CD4-positive, alpha-beta T cell (primary cell): ENCODE data around the gene SOWAHA. TPM values are rescaled to one million over a fixed set of nuclear protein-coding genes. Genes with fewer than 3 reads are reported as not detected.

Source experiments
- ATAC-seq: fragments of 200-7000 bp; cut with Tn5 transposase; one replicate; pipeline ENCODE4 v1.10.0; 2022; ENCODE audit warnings: mild to moderate bottlenecking; ENCODE audit not compliant: poor library complexity
- CTCF ChIA-PET: fragments of 350-600 bp; sonication (Branson Sonifier 250); formaldehyde crosslinking; loops from one replicate; lab custom pipeline; 2021; ENCODE audit warnings: antibody characterized with exemption, inconsistent platforms; lab: Charles Lee
- POLR2A ChIA-PET: fragments of 350-600 bp; sonication (Branson Sonifier 250); formaldehyde crosslinking; loops from one replicate; lab custom pipeline; 2021; ENCODE audit warnings: antibody characterized with exemption, inconsistent platforms; lab: Charles Lee
- DNase-seq, 14 experiments: peaks; one replicate each; pipeline ENCODE4 v3.0.0-alpha.2; 2013 to 2020; ENCODE audit warnings: mixed read lengths in 2 of 14
- H3K27ac ChIP-seq, 2 donors: one replicate each; pipeline versions ENCODE4 v1.5.1 to v1.7.0; 2013; ENCODE audit warnings: low read length in 2 of 2, low read depth in 1 of 2, mild to moderate bottlenecking in 1 of 2
- H3K27me3 ChIP-seq, 2 experiments: 1 replicate in 1 of 2; 2 replicates in 1 of 2; pipeline versions ENCODE4 v1.6.1 to v1.7.0; 2013; ENCODE audit warnings: low read length in 2 of 2, control low read depth in 1 of 2, mild to moderate bottlenecking in 1 of 2, moderate library complexity in 1 of 2; ENCODE audit not compliant: insufficient read depth in 2 of 2, control insufficient read depth in 1 of 2
- H3K36me3 ChIP-seq: one replicate; pipeline ENCODE4 v1.6.1; 2013; ENCODE audit warnings: low read length, control low read depth; ENCODE audit not compliant: insufficient read depth
- H3K4me1 ChIP-seq: one replicate; pipeline ENCODE4 v1.6.1; 2013; ENCODE audit warnings: low read length, control low read depth; ENCODE audit not compliant: insufficient read depth
- H3K4me3 ChIP-seq: one replicate; pipeline ENCODE4 v1.5.1; 2013; ENCODE audit warnings: mild to moderate bottlenecking, low read length, moderate library complexity
- H3K9me3 ChIP-seq, 2 experiments: 1 replicate in 1 of 2; 2 replicates in 1 of 2; pipeline versions ENCODE4 v1.6.1 to v1.7.0; 2013; ENCODE audit warnings: low read length in 2 of 2, mild to moderate bottlenecking in 2 of 2, control low read depth in 1 of 2, moderate library complexity in 1 of 2; ENCODE audit not compliant: control insufficient read depth in 1 of 2, insufficient read depth in 1 of 2
- H3K27ac Mint-ChIP-seq: one replicate; pipeline ENCODE4 v1.8.0; 2020; ENCODE audit warnings: mixed read lengths
- H3K27me3 Mint-ChIP-seq: one replicate; pipeline ENCODE4 v1.8.0; 2021; ENCODE audit warnings: mixed read lengths
- H3K36me3 Mint-ChIP-seq: one replicate; pipeline ENCODE4 v1.8.0; 2021; ENCODE audit warnings: low read depth, mixed read lengths
- H3K4me1 Mint-ChIP-seq: one replicate; pipeline ENCODE4 v1.8.0; 2021; ENCODE audit warnings: low read depth, mixed read lengths
- H3K4me3 Mint-ChIP-seq: one replicate; pipeline ENCODE4 v1.8.0; 2020; ENCODE audit warnings: mild to moderate bottlenecking, mixed read lengths
- H3K9me3 Mint-ChIP-seq: one replicate; pipeline ENCODE4 v1.8.0; 2020; ENCODE audit warnings: mixed read lengths
- intact Hi-C, 2 experiments: fragments of 100-400 bp; cut with DNase I in 1 of 2; cut with micrococcal nuclease in 1 of 2; formaldehyde crosslinking; loops; one replicate each; pipeline versions ENCODE4 v1.15.1 to v1.9.0; 2023 to 2025; cut with DNase I, micrococcal nuclease
- total RNA-seq, 174 experiments: library from RNA in 2 of 174; stranded (reverse) in 2 of 174; gene quantifications; one replicate each; pipeline ENCODE4 v1.2.3 and lab custom pipeline; 2021 to 2026
- TF ChIP-seq, protein P1 (sequence below): fragments of 200-600 bp; IDR thresholded peaks from one replicate; pipeline ENCODE4 v1.8.0; 2022; ENCODE audit warnings: antibody characterized with exemption, mild to moderate bottlenecking

The SOWAHA gene
- total RNA-seq, 2 experiments from 2014 or later = not detected

DNA sequence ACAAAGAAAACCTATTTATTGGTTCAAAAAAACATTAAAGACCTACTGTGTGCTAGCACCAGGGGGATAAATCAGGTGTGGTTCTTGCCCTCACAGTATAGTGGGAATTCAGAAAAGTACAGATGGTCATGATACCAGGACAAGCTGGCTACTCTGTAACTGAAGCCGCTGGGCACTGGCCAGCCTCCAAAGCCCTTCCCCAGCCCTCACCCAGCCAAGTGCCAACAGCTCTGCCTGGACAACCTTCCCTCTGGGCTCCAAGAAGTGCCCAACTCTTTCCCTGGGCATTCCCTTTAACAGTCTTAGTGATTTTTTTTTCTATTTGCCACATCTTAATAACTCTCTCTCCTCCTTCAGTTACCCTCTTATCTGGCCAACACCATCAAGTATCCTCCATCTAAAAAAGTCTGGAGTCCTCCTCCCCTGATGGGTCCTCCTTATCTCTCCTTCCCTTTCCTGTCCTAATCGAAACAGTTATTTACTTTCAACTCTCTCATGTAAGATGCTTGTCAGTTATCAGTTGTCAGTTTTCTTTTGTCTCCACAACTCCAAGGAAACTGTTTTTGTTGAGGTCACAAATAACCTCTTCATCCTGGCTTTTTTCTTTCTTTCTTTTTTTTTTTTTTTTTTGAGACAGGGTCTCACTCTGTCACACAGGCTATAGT lies 22.8 kb upstream of the SOWAHA start:
- TF ChIP-seq, protein P1, sequence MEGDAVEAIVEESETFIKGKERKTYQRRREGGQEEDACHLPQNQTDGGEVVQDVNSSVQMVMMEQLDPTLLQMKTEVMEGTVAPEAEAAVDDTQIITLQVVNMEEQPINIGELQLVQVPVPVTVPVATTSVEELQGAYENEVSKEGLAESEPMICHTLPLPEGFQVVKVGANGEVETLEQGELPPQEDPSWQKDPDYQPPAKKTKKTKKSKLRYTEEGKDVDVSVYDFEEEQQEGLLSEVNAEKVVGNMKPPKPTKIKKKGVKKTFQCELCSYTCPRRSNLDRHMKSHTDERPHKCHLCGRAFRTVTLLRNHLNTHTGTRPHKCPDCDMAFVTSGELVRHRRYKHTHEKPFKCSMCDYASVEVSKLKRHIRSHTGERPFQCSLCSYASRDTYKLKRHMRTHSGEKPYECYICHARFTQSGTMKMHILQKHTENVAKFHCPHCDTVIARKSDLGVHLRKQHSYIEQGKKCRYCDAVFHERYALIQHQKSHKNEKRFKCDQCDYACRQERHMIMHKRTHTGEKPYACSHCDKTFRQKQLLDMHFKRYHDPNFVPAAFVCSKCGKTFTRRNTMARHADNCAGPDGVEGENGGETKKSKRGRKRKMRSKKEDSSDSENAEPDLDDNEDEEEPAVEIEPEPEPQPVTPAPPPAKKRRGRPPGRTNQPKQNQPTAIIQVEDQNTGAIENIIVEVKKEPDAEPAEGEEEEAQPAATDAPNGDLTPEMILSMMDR = no peak
- Mint-ChIP-seq H3K4me3 (no peak overlapping the region), H3K9me3 (no peaks in the 10 kb centered on the region), H3K27ac (no peak overlapping the region), H3K4me1 (no peaks in the 10 kb centered on the region), H3K27me3 (peaks cover 26% of the 10 kb centered on the region), H3K36me3 (no peaks in the 10 kb centered on the region)
- Histone ChIP-seq H3K27ac (no peak overlapping the region), H3K4me1 (no peaks in the 10 kb centered on the region), H3K4me3 (no peak overlapping the region), H3K27me3 (peaks cover 4 to 13% of the 10 kb centered on the region in 2 experiments), H3K9me3 (no peaks in the 10 kb centered on the region), H3K36me3 (no peaks in the 10 kb centered on the region)
- ATAC-seq (no peak), DNase-seq (no peak)
- intact Hi-C loops = no loop called here
- ChIA-PET POLR2A (no interaction called here), CTCF (no interaction called here)

DNA sequence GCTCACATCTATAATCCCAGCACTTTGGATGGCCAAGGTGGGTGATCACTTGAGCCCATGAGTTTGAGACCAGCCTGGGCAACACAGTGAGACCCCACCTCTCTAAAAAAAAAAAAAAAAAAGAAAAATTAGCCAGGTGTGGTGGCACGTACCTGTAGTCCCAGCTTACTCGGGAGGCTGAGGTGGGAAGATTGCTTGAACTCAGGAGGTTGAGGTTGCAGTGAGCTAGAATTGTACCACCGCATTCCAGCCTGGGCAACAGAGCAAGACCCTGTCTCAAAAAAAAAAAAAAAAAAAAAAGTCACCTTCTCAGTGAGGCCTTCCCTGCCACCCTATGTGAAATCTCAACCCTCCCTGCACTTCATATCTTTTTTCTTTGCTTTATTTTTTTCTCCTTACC lies 22.1 kb upstream of the SOWAHA start:
- POLR2A ChIA-PET = interaction anchor here (0.6 to 0.8 kb wide), 2 partner anchors 44 to 73 kb away, joined by 3 read pairs; partner anchors contain the start of gene CCNI2
- TF ChIP-seq, protein P1 = no peak

GRCh38 chr5:132797651-132798050 lies 15.5 kb upstream of the SOWAHA start:
- TF ChIP-seq, protein P1 = no peak
- no peaks in the 10 kb centered on the region for H3K9me3 Mint-ChIP-seq
- no peak overlapping the region for H3K4me3 ChIP-seq
- no peaks in the 10 kb centered on the region for H3K36me3 ChIP-seq
- no peaks in the 10 kb centered on the region for H3K4me1 Mint-ChIP-seq
- H3K27ac ChIP-seq = no peak overlapping the region
- DNase-seq (no peak), ATAC-seq (no peak)
- CTCF ChIA-PET = interaction anchor here (0.9 to 2.2 kb wide), 2 partner anchors 10 to 23 kb away, joined by 3 to 8 read pairs; no protein-coding TSS in a partner anchor
- H3K27ac Mint-ChIP-seq = no peak overlapping the region
- intact Hi-C loops = no loop called here
- H3K27me3 ChIP-seq = peaks cover 4 to 16% of the 10 kb centered on the region in 2 experiments
- H3K4me1 ChIP-seq = no peaks in the 10 kb centered on the region
- POLR2A ChIA-PET = no interaction called here
- H3K4me3 Mint-ChIP-seq = no peak overlapping the region
- peaks cover 54% of the 10 kb centered on the region for H3K27me3 Mint-ChIP-seq
- no peaks in the 10 kb centered on the region for H3K9me3 ChIP-seq
- no peaks in the 10 kb centered on the region for H3K36me3 Mint-ChIP-seq

More for the DNA sequence above, 22.1 kb upstream of the SOWAHA start:
- CTCF ChIA-PET = no interaction called here
- Mint-ChIP-seq H3K27ac (no peak overlapping the region), H3K9me3 (no peaks in the 10 kb centered on the region), H3K4me1 (no peaks in the 10 kb centered on the region), H3K4me3 (no peak overlapping the region), H3K27me3 (peaks cover 22% of the 10 kb centered on the region), H3K36me3 (no peaks in the 10 kb centered on the region)
- Histone ChIP-seq H3K36me3 (no peaks in the 10 kb centered on the region), H3K27ac (no peak overlapping the region), H3K4me3 (no peak overlapping the region), H3K27me3 (peaks cover 4 to 7% of the 10 kb centered on the region in 2 experiments), H3K9me3 (no peaks in the 10 kb centered on the region), H3K4me1 (no peaks in the 10 kb centered on the region)
- intact Hi-C loops = no loop called here
- no peak for ATAC-seq
- no peak for DNase-seq
